WTC11 (cell line): ENCODE data around the gene PLK1. TPM values are rescaled to one million over a fixed set of nuclear protein-coding genes. Genes with fewer than 3 reads are reported as not detected.

ENCODE experiments used
- ATAC-seq: fragments of 200-7000 bp; cut with Tn5 transposase; 2 replicates; pipeline ENCODE4 v1.10.0; 2021; ENCODE audit warnings: mild to moderate bottlenecking, moderate library complexity
- CTCF ChIA-PET: fragments of 300-600 bp; sonication (Branson Sonifier 250); formaldehyde crosslinking; loops from one replicate; lab custom pipeline; 2021; ENCODE audit warnings: antibody characterized with exemption; lab: Charles Lee
- POLR2A ChIA-PET: fragments of 350-600 bp; sonication (Branson Sonifier 250); formaldehyde crosslinking; loops from one replicate; lab custom pipeline; 2021; ENCODE audit warnings: antibody characterized with exemption; lab: Charles Lee
- DNase-seq: peaks from one replicate; pipeline ENCODE4 v3.0.0; 2021; ENCODE audit warnings: low spot score
- H3K27ac Mint-ChIP-seq: 2 replicates; pipeline ENCODE4 v1.8.0; 2021; ENCODE audit warnings: mixed read lengths
- H3K27me3 Mint-ChIP-seq: 2 replicates; pipeline ENCODE4 v1.8.0; 2021; ENCODE audit warnings: low read depth, mild to moderate bottlenecking, moderate library complexity, mixed read lengths
- H3K36me3 Mint-ChIP-seq: 2 replicates; pipeline ENCODE4 v1.8.0; 2021; ENCODE audit warnings: mixed read lengths
- H3K4me1 Mint-ChIP-seq: 2 replicates; pipeline ENCODE4 v1.8.0; 2022; ENCODE audit warnings: mixed read lengths
- H3K4me3 Mint-ChIP-seq: 2 replicates; pipeline ENCODE4 v1.8.0; 2021; ENCODE audit warnings: mild to moderate bottlenecking, moderate library complexity, mixed read lengths
- H3K9me3 Mint-ChIP-seq: 2 replicates; pipeline ENCODE4 v1.8.0; 2021; ENCODE audit warnings: mixed read lengths
- ETV6 ChIP-seq: sonication (generic); formaldehyde crosslinking; IDR thresholded peaks from 2 replicates; pipeline ENCODE4 v1.8.1; 2022; ENCODE audit warnings: mild to moderate bottlenecking, missing genetic modification reagents
- FOXJ3 ChIP-seq: sonication (generic); formaldehyde crosslinking; IDR thresholded peaks from 2 replicates; pipeline ENCODE4 v1.9.0; 2021; ENCODE audit warnings: missing genetic modification reagents, mild to moderate bottlenecking, borderline replicate concordance
- FOXK1 ChIP-seq: sonication (generic); formaldehyde crosslinking; IDR thresholded peaks from 2 replicates; pipeline ENCODE4 v1.8.0; 2022; ENCODE audit warnings: mild to moderate bottlenecking, moderate library complexity, missing genetic modification reagents
- HMGA2 ChIP-seq: fragments of 250-450 bp; sonication (Bioruptor Pico); IDR thresholded peaks from 2 replicates; pipeline ENCODE4 v1.4.0; 2021; ENCODE audit warnings: mild to moderate bottlenecking, moderate library complexity
- PRDM15 ChIP-seq: sonication (generic); formaldehyde crosslinking; IDR thresholded peaks from 2 replicates; pipeline ENCODE4 v1.8.0; 2022; ENCODE audit warnings: missing genetic modification reagents
- PRRX2 ChIP-seq: fragments of 250-450 bp; sonication (Bioruptor Pico); IDR thresholded peaks from 2 replicates; pipeline ENCODE4 v1.8.0; 2021; ENCODE audit warnings: mild to moderate bottlenecking
- SMAD3 ChIP-seq: sonication (generic); formaldehyde crosslinking; IDR thresholded peaks from 2 replicates; pipeline ENCODE4 v1.8.0; 2022; ENCODE audit warnings: missing genetic modification reagents, mild to moderate bottlenecking, borderline replicate concordance
- TEAD1 ChIP-seq: sonication (generic); formaldehyde crosslinking; IDR thresholded peaks from 2 replicates; pipeline ENCODE4 v1.8.0; 2022; ENCODE audit warnings: mild to moderate bottlenecking, missing genetic modification reagents
- TEAD4 ChIP-seq: sonication (generic); formaldehyde crosslinking; IDR thresholded peaks from 2 replicates; pipeline ENCODE4 v1.8.0; 2022; ENCODE audit warnings: mild to moderate bottlenecking, missing genetic modification reagents
- TP53 ChIP-seq: sonication (generic); formaldehyde crosslinking; IDR thresholded peaks from 2 replicates; pipeline ENCODE4 v1.8.1; 2023; ENCODE audit warnings: mild to moderate bottlenecking, missing genetic modification reagents
- ZNF219 ChIP-seq: sonication (generic); formaldehyde crosslinking; IDR thresholded peaks from 2 replicates; pipeline ENCODE4 v1.8.0; 2023; ENCODE audit warnings: missing genetic modification reagents, mild to moderate bottlenecking, borderline replicate concordance
- ZNF232 ChIP-seq: sonication (generic); formaldehyde crosslinking; IDR thresholded peaks from 2 replicates; pipeline ENCODE4 v1.8.0; 2022; ENCODE audit warnings: mild to moderate bottlenecking, missing genetic modification reagents
- ZNF317 ChIP-seq: sonication (generic); formaldehyde crosslinking; IDR thresholded peaks from 2 replicates; pipeline ENCODE4 v1.8.1; 2023; ENCODE audit warnings: low read depth, mild to moderate bottlenecking, moderate library complexity, missing genetic modification reagents, borderline replicate concordance
- ZNF396 ChIP-seq: fragments of 250-450 bp; sonication (Bioruptor Pico); IDR thresholded peaks from 2 replicates; pipeline ENCODE4 v1.8.0; 2021; ENCODE audit warnings: mild to moderate bottlenecking, moderate library complexity, borderline replicate concordance
- total RNA-seq: library from RNA; stranded (reverse); gene quantifications from 3 replicates; pipeline ENCODE4 v1.2.3, GENCODE V29; 2021
- TF ChIP-seq, protein P1 (sequence below): sonication (generic); formaldehyde crosslinking; IDR thresholded peaks from 2 replicates; pipeline ENCODE4 v1.8.1; 2023; ENCODE audit warnings: mild to moderate bottlenecking, missing genetic modification reagents
- TF ChIP-seq, protein P2 (sequence below): sonication (generic); formaldehyde crosslinking; IDR thresholded peaks from 2 replicates; pipeline ENCODE4 v1.8.0; 2023; ENCODE audit warnings: missing genetic modification reagents
- TF ChIP-seq, protein P3 (sequence below): sonication (generic); formaldehyde crosslinking; IDR thresholded peaks from 2 replicates; pipeline ENCODE4 v1.8.1; 2022; ENCODE audit warnings: missing genetic modification reagents, borderline replicate concordance
- TF ChIP-seq, protein P4 (sequence below): sonication (generic); formaldehyde crosslinking; IDR thresholded peaks from 2 replicates; pipeline ENCODE4 v1.8.1; 2023; ENCODE audit warnings: mild to moderate bottlenecking, missing genetic modification reagents, borderline replicate concordance

Gene PLK1
- total RNA-seq, 1 experiment from 2014 or later, result 167 TPM

DNA sequence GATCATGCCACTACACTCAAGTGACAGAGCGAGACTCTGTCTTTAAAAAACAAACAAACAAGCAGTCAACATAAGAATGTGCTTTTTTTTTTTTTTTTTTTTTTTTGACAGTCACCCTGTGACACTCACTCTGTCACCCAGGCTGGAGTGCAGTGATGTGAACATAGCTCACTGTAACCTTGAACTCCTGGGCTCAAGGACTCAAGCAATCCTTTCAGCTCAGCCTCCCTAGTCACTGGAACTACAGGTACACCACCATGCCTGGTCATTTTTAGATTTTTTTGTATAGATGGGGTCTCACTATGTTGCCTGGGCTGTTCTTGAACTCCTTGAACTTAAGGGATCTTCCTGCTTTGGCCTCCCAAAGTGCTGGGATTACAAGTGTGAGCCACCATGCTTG is 60.8 kb downstream of the PLK1 start:
- ChIA-PET CTCF (interaction anchor here (0.6 kb wide), 1 partner anchor 61 kb away, joined by 3 read pairs; the partner anchor contains the start of gene PLK1), POLR2A (no interaction called here)

More for the DNA sequence above, 60.8 kb downstream of the PLK1 start:
- Mint-ChIP-seq H3K27me3 (peaks cover 29% of the 10 kb centered on the region), H3K9me3 (no peaks in the 10 kb centered on the region), H3K4me3 (no peak overlapping the region), H3K4me1 (peaks cover 3% of the 10 kb centered on the region; the same call in 1 of the 2 replicates), H3K27ac (no peak overlapping the region)
- DNase-seq (no peak), ATAC-seq (no peak)
- TF ChIP-seq, protein P1, sequence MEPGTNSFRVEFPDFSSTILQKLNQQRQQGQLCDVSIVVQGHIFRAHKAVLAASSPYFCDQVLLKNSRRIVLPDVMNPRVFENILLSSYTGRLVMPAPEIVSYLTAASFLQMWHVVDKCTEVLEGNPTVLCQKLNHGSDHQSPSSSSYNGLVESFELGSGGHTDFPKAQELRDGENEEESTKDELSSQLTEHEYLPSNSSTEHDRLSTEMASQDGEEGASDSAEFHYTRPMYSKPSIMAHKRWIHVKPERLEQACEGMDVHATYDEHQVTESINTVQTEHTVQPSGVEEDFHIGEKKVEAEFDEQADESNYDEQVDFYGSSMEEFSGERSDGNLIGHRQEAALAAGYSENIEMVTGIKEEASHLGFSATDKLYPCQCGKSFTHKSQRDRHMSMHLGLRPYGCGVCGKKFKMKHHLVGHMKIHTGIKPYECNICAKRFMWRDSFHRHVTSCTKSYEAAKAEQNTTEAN, result no peak
- TF ChIP-seq TEAD1 (CRISPR knock-in tag) (no peak), TEAD4 (CRISPR knock-in tag) (no peak), PRDM15 (CRISPR knock-in tag) (no peak), TP53 (CRISPR knock-in tag) (no peak), FOXK1 (CRISPR knock-in tag) (no peak), ZNF317 (CRISPR knock-in tag) (no peak), ETV6 (no peak), ZNF232 (CRISPR knock-in tag) (no peak), FOXJ3 (CRISPR knock-in tag) (no peak), HMGA2 (CRISPR knock-in tag) (no peak), SMAD3 (CRISPR knock-in tag) (no peak), ZNF219 (CRISPR knock-in tag) (no peak), PRRX2 (CRISPR knock-in tag) (no peak), ZNF396 (CRISPR knock-in tag) (no peak)
- TF ChIP-seq, protein P2, sequence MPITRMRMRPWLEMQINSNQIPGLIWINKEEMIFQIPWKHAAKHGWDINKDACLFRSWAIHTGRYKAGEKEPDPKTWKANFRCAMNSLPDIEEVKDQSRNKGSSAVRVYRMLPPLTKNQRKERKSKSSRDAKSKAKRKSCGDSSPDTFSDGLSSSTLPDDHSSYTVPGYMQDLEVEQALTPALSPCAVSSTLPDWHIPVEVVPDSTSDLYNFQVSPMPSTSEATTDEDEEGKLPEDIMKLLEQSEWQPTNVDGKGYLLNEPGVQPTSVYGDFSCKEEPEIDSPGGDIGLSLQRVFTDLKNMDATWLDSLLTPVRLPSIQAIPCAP (CRISPR knock-in tag), result no peak
- TF ChIP-seq, protein P3, sequence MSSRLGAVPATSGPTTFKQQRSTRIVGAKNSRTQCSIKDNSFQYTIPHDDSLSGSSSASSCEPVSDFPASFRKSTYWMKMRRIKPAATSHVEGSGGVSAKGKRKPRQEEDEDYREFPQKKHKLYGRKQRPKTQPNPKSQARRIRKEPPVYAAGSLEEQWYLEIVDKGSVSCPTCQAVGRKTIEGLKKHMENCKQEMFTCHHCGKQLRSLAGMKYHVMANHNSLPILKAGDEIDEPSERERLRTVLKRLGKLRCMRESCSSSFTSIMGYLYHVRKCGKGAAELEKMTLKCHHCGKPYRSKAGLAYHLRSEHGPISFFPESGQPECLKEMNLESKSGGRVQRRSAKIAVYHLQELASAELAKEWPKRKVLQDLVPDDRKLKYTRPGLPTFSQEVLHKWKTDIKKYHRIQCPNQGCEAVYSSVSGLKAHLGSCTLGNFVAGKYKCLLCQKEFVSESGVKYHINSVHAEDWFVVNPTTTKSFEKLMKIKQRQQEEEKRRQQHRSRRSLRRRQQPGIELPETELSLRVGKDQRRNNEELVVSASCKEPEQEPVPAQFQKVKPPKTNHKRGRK, result no peak
- TF ChIP-seq, protein P4, sequence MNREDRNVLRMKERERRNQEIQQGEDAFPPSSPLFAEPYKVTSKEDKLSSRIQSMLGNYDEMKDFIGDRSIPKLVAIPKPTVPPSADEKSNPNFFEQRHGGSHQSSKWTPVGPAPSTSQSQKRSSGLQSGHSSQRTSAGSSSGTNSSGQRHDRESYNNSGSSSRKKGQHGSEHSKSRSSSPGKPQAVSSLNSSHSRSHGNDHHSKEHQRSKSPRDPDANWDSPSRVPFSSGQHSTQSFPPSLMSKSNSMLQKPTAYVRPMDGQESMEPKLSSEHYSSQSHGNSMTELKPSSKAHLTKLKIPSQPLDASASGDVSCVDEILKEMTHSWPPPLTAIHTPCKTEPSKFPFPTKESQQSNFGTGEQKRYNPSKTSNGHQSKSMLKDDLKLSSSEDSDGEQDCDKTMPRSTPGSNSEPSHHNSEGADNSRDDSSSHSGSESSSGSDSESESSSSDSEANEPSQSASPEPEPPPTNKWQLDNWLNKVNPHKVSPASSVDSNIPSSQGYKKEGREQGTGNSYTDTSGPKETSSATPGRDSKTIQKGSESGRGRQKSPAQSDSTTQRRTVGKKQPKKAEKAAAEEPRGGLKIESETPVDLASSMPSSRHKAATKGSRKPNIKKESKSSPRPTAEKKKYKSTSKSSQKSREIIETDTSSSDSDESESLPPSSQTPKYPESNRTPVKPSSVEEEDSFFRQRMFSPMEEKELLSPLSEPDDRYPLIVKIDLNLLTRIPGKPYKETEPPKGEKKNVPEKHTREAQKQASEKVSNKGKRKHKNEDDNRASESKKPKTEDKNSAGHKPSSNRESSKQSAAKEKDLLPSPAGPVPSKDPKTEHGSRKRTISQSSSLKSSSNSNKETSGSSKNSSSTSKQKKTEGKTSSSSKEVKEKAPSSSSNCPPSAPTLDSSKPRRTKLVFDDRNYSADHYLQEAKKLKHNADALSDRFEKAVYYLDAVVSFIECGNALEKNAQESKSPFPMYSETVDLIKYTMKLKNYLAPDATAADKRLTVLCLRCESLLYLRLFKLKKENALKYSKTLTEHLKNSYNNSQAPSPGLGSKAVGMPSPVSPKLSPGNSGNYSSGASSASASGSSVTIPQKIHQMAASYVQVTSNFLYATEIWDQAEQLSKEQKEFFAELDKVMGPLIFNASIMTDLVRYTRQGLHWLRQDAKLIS (CRISPR knock-in tag), result no peak
- TF ChIP-seq, all 79 proteins: peak for 0
- H3K36me3 Mint-ChIP-seq, result no peaks in the 10 kb centered on the region

Other genes starting within 250 kb of the PLK1 start
- gene COG7, start 225.7 kb upstream of the PLK1 start, total RNA-seq, result 21.6 to 22.6 TPM (median 21.9 TPM) in 3 replicates
- gene GGA2, start 168.4 kb upstream of the PLK1 start, total RNA-seq, result 107 to 122 TPM (median 122 TPM) in 3 replicates
- 47.9 to 55.9 TPM (median 53.5 TPM) in 3 replicates for gene EARS2, start 121.5 kb upstream of the PLK1 start, total RNA-seq
- gene UBFD1, start 121.2 kb upstream of the PLK1 start, total RNA-seq, result 109 to 128 TPM (median 115 TPM) in 3 replicates
- gene NDUFAB1, start 82.6 kb upstream of the PLK1 start, total RNA-seq, result 146 to 189 TPM (median 156 TPM) in 3 replicates
- gene PALB2, start 37.6 kb upstream of the PLK1 start, total RNA-seq, result 23.8 to 32.1 TPM (median 25.1 TPM) in 3 replicates
- 54.0 to 65.8 TPM (median 60.0 TPM) in 3 replicates for gene DCTN5, start 37.4 kb upstream of the PLK1 start, total RNA-seq
- gene ERN2, start 34.3 kb downstream of the PLK1 start, total RNA-seq, result 1.8 to 3.9 TPM (median 3.7 TPM) in 3 replicates
- 2.1 to 4.7 TPM (median 4.6 TPM) in 3 replicates for gene CHP2, start 76.1 kb downstream of the PLK1 start, total RNA-seq
- 6.9 to 13.4 TPM (median 11.3 TPM) in 3 replicates for gene PRKCB, start 157.1 kb downstream of the PLK1 start, total RNA-seq